Measurements from ENCODE around the gene PSAPL1. TPM values are rescaled to one million over a fixed set of nuclear protein-coding genes. Genes with fewer than 3 reads are reported as not detected.

Gene PSAPL1
- total RNA-seq, 1 experiment from 2014 or later: not detected

- no peaks in the 10 kb centered on the region for H3K9me3 ChIP-seq (ENCODE audit: low read depth, low read length, poor library complexity, severe bottlenecking)
- intact Hi-C loops (cut with micrococcal nuclease; ENCODE audit: unreplicated experiment): no loop called here
- no peak overlapping the region for H3K4me3 ChIP-seq (ENCODE audit: low read depth, low read length, poor library complexity, severe bottlenecking)
- no TSS peak for BruUV-seq (replicated peaks)
- DNase-seq (ENCODE audit: low spot score): peak; percentile 71
- TF ChIP-seq, protein P1, sequence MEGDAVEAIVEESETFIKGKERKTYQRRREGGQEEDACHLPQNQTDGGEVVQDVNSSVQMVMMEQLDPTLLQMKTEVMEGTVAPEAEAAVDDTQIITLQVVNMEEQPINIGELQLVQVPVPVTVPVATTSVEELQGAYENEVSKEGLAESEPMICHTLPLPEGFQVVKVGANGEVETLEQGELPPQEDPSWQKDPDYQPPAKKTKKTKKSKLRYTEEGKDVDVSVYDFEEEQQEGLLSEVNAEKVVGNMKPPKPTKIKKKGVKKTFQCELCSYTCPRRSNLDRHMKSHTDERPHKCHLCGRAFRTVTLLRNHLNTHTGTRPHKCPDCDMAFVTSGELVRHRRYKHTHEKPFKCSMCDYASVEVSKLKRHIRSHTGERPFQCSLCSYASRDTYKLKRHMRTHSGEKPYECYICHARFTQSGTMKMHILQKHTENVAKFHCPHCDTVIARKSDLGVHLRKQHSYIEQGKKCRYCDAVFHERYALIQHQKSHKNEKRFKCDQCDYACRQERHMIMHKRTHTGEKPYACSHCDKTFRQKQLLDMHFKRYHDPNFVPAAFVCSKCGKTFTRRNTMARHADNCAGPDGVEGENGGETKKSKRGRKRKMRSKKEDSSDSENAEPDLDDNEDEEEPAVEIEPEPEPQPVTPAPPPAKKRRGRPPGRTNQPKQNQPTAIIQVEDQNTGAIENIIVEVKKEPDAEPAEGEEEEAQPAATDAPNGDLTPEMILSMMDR (conservative IDR thresholded peaks at IDR 0.05; ENCODE audit: low read depth, low read length): no peak
- no peak for TF ChIP-seq EZH2 (IDR thresholded peaks at IDR 0.05; ENCODE audit: borderline replicate concordance, low read depth, low read length, poor library complexity, severe bottlenecking)
- H3K27ac ChIP-seq (ENCODE audit: low read depth, low read length, poor library complexity, severe bottlenecking): no peak overlapping the region
- H3K27me3 ChIP-seq (replicated peaks; ENCODE audit: insufficient read depth, low read depth, low read length, poor library complexity): no peaks in the 10 kb centered on the region
- CTCF ChIA-PET: no interaction called here
- H3K36me3 ChIP-seq (ENCODE audit: insufficient read depth, low read length, poor library complexity, severe bottlenecking): no peaks in the 10 kb centered on the region
- H3K4me1 ChIP-seq (ENCODE audit: insufficient read depth, low read length, poor library complexity, severe bottlenecking): peaks cover 15% of the 10 kb centered on the region
- POLR2A ChIA-PET (ENCODE audit: low non-redundant PET): no interaction called here
Measured at GRCh38 chr4:7472442-7473013, 37.8 kb upstream of the PSAPL1 start.

DNA sequence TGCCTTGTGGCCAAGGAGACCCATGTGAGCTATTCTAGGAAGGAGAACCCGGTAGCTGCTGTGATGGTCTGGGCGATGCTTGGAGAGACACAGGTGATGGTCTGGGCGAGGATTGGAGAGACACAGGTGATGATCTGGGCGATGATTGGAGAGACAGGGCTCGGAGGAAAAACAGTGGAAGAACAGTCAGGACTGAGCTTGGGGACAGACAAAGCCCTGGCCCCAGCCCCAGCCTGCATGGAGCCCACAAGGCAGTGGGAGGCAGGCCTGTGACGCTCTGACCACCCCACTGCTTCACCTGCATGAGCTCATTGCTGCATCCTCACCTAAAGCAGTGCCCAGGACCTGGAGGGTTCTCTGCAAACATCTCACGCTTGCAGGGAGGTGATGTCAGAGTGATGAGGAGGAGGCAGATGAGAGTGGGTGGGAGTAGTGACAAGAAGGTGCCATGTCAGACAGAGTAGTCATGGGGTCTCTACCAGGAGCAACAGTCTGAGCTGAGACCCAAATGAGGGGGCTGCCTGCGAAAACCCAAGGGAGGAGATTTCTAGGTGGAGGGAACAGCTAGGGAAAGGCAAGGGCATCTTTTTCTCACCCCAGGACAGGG is 35.9 kb upstream of the PSAPL1 start:
- no peaks in the 10 kb centered on the region for H3K36me3 ChIP-seq (ENCODE audit: insufficient read depth, low read length, poor library complexity, severe bottlenecking)
- ChIA-PET CTCF (no interaction called here), POLR2A (ENCODE audit: low non-redundant PET) (no interaction called here)
- H3K27me3 ChIP-seq (replicated peaks; ENCODE audit: insufficient read depth, low read depth, low read length, poor library complexity): no peaks in the 10 kb centered on the region
- H3K4me3 ChIP-seq (ENCODE audit: low read depth, low read length, poor library complexity, severe bottlenecking): no peak overlapping the region
- no peak for DNase-seq (ENCODE audit: low spot score)
- BruUV-seq (replicated peaks): no TSS peak
- intact Hi-C loops (cut with micrococcal nuclease; ENCODE audit: unreplicated experiment): no loop called here
- H3K4me1 ChIP-seq (ENCODE audit: insufficient read depth, low read length, poor library complexity, severe bottlenecking): peaks cover 15% of the 10 kb centered on the region
- TF ChIP-seq, protein P1 (conservative IDR thresholded peaks at IDR 0.05; ENCODE audit: low read depth, low read length): no peak
- no peak for TF ChIP-seq EZH2 (IDR thresholded peaks at IDR 0.05; ENCODE audit: borderline replicate concordance, low read depth, low read length, poor library complexity, severe bottlenecking)
- no peak overlapping the region for H3K27ac ChIP-seq (ENCODE audit: low read depth, low read length, poor library complexity, severe bottlenecking)
- no peaks in the 10 kb centered on the region for H3K9me3 ChIP-seq (ENCODE audit: low read depth, low read length, poor library complexity, severe bottlenecking)

DNA sequence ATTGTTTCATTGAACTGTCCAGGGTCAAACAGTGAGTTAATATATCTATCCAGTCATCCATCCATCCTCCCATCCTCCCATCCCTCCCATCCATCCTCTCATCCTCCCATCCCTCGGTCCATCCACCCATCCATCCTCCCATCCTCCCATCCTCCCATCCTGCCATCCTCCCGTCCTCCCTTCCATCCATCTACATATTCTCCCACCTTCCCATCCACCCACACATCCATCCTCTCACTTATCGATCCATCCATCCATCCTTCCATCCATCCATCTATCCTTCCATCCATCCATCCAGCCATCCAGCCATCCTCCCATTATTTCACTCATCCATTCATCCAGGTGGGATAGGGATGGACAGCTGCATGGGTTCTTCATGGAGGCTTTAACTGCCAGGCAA is 35.4 kb upstream of the PSAPL1 start:
- H3K36me3 ChIP-seq (ENCODE audit: insufficient read depth, low read length, poor library complexity, severe bottlenecking): no peaks in the 10 kb centered on the region
- intact Hi-C loops (cut with micrococcal nuclease; ENCODE audit: unreplicated experiment): no loop called here
- H3K27ac ChIP-seq (ENCODE audit: low read depth, low read length, poor library complexity, severe bottlenecking): no peak overlapping the region
- no peak for DNase-seq (ENCODE audit: low spot score)
- ChIA-PET CTCF (no interaction called here), POLR2A (ENCODE audit: low non-redundant PET) (no interaction called here)
- no peaks in the 10 kb centered on the region for H3K27me3 ChIP-seq (replicated peaks; ENCODE audit: insufficient read depth, low read depth, low read length, poor library complexity)
- H3K4me1 ChIP-seq (ENCODE audit: insufficient read depth, low read length, poor library complexity, severe bottlenecking): peaks cover 15% of the 10 kb centered on the region
- no peak for TF ChIP-seq EZH2 (IDR thresholded peaks at IDR 0.05; ENCODE audit: borderline replicate concordance, low read depth, low read length, poor library complexity, severe bottlenecking)
- TF ChIP-seq, protein P1 (conservative IDR thresholded peaks at IDR 0.05; ENCODE audit: low read depth, low read length): no peak
- no TSS peak for BruUV-seq (replicated peaks)
- H3K9me3 ChIP-seq (ENCODE audit: low read depth, low read length, poor library complexity, severe bottlenecking): no peaks in the 10 kb centered on the region
- H3K4me3 ChIP-seq (ENCODE audit: low read depth, low read length, poor library complexity, severe bottlenecking): no peak overlapping the region
